ENCODE measurements around the gene S1PR3.

DNA sequence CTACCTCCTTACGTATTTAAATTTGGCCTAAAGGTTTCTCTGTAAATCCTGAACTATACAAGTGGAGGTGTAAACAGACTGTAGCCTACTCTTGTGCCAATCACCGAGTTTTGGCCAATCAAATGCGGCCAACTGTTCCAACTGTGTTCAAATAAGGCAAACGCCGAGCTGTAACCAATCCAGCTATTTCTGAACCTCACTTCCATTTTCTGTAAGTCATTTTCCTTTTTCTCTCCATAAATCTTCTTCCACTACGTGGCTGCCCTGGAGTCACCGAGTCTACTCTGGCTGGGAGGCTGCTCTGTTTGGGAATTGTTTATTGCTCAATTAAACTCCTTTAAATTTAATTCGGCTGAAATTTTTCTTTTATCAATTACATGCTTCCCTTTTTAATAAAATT lies 58.4 kb downstream of the S1PR3 start:
- TF ChIP-seq, protein P1, sequence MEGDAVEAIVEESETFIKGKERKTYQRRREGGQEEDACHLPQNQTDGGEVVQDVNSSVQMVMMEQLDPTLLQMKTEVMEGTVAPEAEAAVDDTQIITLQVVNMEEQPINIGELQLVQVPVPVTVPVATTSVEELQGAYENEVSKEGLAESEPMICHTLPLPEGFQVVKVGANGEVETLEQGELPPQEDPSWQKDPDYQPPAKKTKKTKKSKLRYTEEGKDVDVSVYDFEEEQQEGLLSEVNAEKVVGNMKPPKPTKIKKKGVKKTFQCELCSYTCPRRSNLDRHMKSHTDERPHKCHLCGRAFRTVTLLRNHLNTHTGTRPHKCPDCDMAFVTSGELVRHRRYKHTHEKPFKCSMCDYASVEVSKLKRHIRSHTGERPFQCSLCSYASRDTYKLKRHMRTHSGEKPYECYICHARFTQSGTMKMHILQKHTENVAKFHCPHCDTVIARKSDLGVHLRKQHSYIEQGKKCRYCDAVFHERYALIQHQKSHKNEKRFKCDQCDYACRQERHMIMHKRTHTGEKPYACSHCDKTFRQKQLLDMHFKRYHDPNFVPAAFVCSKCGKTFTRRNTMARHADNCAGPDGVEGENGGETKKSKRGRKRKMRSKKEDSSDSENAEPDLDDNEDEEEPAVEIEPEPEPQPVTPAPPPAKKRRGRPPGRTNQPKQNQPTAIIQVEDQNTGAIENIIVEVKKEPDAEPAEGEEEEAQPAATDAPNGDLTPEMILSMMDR (conservative IDR thresholded peaks at IDR 0.05; ENCODE audit: low read depth, low read length): no peak
- no peak for TF ChIP-seq EZH2 (IDR thresholded peaks at IDR 0.05; ENCODE audit: low read length, unreplicated experiment)
- no peak for TF ChIP-seq EZH2phosphoT487 (IDR thresholded peaks at IDR 0.05; ENCODE audit: borderline replicate concordance, low read length)
